GM19438 (cell line): ENCODE results near the gene LRPAP1.

ENCODE experiments used
- ATAC-seq: cut with Tn5 transposase; IDR thresholded peaks from one replicate; pipeline ENCODE4 v1.9.1; 2021; ENCODE audit warnings: low read depth; ENCODE audit not compliant: unreplicated experiment

LRPAP1 gene

DNA sequence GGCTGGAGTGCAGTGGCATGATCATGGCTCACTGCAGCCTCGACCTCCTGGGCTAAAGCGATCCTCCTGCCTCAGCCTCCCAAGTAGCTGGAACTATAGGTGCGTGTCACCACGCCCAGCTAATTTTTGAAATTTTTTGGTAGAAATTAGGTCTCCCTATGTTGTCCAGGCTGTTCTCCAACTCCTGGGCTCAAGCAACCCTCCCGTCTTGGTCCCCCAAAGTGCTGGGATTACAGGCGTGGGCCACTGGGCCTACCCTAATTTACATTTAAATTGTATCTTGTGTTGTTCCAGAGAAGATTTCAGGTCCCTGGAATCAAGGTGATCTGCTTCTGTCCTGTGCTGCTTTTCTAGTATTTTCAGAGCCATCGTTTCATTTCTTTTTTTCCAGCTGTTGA lies 1.2 kb upstream of the LRPAP1 start:
- ATAC-seq, result no peak

DNA sequence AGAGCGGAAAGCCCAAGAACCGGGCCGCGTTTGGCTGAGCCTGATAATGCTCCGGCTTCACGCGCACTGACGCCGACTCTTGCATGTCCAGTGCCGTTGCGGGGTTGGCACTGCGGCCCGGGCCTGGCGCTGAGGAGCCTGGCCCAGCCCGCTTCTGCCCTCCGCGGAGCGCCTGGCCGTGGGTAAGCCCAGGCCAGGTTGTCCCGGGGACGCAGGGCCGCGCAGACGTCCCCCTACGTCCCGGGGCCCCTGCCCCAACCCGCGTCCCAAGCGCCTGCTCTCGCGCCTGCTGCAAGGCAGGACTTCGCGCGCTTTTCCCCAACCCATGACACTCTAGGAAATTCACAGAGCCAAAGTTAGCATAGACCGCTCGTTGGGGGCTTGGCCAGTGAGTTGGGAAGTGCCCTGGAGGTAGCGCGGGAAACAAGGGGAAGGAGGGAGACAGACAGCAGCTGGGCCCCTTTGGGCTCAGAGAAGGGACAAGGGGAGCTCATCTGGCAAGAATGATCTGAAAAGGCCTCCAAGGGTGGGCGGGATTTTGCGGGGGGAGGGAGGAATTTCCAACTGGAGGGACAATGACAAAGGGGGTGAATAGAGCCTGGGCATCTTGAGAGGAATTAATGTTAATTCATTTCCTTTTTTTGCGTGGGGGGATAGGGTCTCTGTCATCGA lies 665 bp upstream of the LRPAP1 start:
- no peak for ATAC-seq

DNA sequence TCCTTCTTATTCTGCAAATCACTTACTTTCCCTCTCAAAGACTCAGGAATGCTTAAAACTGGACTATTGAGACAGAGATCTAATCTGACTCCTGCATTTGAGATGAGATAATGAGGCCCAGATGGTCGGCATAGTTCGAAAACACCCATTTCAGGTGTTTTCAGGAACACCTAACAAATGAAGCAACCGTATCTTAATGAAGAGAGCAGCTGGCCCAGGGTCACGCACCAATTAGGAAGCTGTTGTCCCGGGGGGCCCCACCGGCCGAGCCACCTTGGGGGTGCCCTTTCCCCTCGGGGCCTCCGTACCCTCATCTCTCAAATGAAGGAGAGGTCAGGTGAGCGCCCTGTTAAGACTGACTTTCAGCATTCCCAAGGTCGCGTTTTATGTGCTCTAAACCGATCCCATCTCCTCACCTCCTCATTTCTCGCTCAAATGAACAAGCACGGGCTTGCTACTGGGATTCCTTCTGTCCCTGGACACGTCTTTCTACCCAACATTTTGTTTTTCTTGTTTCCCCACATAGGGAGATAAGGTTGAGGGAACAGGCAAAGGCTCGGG lies 824 bp downstream of the LRPAP1 start:
- ATAC-seq, result no peak

DNA sequence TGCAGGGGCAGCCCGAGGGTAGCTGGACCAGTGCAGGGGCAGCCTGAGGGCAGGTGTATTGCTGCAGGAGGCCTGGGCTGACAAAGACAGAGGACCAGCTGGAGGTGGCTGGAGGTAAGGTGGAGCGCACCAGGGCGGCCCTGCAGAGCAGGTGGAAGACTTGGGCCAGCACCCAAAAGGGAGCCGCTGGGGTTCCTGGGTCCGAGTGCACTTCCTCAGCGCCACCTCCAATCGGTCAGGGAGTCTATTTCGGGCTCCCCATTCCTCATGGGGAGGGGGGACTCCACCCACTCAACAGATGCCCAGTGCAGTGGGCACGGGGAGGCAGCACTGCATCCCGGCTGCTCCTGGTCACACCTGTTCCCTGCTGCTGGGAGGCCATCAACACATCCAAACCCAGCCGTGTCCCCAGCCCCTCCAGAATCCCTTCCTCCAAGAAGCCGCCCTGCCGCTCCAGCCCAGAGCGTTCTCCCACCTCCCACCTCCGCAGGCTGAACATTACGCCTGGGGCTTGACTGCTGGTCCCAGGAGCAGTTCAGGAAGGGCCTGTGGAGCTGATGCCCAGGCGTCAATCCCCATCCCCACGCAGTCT lies 1.5 kb downstream of the LRPAP1 start:
- ATAC-seq, result no peak

DNA sequence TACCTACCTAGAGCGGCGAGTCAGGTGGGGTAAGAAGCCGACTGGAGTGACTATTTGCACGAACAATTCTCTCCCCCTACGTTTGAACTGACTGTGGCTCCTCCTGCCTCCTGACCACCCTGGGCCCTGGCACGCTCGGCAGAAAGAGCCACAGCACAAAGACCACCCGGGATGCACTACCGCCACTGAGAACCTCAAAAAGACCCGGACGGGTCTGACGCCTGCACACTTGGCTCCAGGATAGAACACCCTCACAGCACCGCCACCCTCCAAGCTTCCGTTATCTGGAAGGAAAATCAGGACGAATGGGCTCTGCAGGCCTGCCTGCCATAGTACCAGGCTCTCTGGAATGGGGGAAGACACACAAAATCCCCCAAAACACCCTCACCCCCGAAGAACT lies 2.2 kb downstream of the LRPAP1 start:
- no peak for ATAC-seq

DNA sequence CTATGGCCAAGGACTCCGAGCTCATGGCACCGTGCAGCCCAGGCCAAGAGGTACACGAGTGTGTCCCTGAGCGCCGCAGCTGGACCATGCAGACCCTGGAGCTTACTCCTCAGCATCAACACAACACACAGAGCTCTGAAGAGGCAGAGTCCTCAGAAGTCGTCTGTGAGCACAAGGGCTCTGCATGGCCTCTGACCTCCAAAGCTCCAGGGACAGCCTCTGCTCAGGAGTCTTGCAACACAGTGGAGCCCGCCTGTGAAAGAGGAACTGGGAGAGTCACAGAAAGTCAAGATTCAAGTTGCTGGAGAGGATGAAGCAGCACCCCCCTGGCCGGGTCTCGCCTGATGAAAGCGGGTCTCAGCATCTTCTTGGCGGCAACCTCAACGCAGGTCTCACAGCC lies 2.9 kb downstream of the LRPAP1 start:
- ATAC-seq, result no peak

DNA sequence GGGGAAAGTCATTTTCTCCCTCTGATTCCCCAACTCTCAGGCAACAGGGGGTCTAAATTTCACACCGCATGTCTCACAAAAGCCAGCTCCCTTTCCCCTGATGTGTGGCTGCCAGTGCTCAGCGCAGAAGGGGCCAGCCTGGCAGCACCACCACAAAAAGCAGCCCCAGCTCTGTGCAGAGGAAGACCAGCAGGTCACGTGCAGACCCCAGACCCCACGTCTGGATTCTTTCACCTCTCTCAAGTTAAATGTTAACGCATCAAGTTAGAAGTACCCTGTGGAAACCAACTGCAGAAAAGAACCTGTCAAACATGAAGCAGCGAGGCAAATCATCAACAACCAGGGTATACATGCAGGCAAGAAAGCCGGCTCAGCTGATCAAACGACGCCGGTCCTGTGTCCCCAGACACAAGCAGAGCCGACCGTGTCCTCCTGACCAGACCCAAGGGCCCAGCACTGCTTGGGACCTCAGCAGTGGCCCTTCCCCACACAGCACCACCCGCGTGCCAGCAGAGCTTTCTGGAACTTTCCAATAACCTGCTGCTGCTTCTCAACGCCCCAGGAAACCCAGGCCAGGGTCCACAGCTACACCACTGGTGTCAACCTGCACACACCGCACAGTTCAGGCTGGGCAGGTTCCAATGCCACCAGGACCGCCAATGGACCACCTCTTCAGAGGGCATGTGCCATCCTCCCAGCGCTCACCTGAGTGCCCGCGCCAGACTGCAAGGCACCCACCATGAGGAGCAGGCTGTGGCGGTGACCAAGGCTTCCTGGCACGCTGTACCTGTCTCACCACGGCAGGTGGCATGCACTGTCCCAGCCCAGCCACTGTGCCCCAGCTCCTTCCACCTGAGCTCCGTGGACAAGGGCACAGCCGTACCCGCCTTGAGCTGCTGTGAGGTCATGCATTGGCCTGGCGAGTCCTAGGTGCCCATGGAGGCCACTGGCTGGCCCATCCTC lies 4.0 kb downstream of the LRPAP1 start:
- no peak for ATAC-seq

DNA sequence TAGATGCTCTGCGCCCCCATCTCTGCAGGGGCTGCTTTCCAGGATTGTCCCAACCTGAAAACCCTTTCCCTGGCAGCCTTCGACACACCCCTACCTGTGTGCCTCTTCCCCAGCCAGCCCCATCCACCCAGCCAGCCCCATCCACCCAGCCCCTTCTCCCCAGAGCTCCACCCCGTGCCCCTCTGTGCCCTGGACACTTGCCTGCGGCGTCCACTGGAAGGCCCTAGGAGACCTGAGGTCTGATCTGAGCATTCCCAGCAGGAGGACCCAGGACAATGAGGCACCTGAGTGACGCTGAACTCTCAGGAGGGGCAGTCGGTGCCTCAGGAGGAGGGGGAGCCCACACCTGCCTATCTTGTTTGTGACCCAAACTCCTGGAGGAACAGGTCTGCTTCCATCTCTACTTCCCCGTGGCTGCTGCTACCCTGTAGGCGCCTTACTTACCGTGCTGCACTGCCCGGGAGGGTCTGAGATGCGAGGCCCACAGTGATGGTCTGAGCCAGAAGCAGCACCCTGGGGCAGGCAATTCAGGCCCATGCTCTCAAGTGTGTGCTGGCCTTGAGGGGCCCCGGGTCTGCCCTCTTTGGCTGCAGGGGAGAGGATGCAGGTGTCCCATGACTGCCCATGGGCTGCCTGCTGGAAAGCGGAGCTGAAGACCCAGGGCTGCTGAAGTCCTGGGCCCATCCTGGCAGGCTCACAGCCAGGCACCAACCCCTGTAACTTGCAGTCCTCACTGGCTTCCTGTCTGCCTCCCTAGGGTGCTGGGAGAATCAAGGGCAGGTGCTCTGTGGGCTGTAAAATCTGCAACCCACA lies 4.9 kb downstream of the LRPAP1 start:
- ATAC-seq, result no peak

DNA sequence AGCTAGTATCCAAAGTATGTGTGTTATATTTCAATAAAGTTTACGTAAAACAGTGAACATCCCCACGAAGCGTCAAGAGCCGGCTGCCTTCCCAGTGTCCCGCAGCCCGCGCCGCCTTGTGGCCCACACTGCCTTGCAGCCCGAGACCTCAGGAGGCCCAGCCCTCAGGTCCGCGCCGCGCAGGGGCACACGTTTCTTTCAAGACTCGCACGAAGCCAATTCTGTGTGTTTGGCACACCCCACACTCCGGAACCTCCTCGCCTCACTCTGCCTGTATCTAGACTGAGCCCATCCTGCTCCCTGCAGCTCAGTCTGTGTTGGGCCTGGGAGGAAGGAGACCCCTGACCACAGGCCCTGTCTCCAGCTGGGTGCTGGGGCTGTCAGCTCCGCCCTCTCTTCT lies 5.8 kb downstream of the LRPAP1 start:
- ATAC-seq, result no peak

DNA sequence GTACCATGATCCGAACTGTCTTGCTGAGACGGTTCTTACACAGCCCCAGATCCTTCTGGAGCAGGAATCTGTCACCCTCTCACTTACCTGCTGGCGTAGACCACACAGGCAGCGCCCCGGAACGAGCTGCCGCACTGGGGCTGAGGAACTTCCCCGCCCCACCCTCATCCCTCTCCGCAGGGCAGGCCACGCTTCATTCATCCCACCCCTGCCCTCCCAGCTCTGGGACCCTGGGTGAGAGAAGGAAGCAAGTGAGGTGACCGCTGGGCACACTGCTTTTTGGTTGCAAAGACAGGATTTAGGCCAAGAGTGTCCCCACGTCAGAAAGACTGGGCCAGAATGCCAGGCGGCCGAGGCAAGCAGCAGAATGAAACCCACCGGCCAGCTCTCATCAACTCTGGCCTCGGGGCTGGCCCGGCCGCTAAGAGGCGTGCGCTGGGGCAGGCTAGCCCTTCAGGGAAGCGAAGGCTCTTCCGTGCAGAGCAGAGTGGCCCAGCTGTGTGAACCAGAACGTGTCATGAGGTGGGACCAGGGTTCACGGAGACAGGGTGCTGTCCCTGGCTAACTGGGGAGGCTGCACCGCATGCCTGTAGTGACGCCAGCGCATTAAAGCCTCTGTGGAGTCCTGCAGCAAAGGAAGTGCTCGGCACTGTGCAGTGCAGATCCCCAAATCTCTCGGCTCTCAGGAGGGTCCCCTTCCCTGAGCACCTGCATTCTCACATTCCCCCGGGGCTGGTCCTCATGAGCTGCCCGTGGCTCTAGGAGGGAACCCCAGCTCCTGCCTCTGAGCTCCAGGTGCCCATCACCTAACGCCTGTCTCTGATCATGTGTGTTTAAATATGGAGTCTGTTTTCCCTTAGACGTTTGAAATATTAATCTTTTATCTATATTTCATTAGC lies 6.4 kb downstream of the LRPAP1 start:
- no peak for ATAC-seq

DNA sequence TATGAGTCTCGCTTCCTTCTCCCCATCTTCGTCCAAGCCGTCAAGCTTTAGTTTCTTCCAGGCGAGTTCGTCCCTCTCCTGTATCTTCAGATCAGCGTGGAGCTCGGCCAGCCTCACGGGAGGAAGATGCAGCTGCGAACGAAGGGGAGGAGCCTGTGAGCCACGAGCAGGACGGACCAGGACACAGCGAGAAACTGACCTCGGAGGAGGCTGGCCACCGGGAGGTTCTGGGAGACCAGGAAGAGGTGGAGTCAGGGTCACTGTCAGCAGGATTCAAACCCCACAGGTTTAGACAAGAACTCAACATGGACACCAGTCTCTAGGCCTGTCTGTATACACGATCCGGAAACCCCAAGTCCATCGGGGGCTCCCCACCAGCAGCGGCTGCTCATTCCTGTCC lies 7.3 kb downstream of the LRPAP1 start:
- ATAC-seq, result no peak

DNA sequence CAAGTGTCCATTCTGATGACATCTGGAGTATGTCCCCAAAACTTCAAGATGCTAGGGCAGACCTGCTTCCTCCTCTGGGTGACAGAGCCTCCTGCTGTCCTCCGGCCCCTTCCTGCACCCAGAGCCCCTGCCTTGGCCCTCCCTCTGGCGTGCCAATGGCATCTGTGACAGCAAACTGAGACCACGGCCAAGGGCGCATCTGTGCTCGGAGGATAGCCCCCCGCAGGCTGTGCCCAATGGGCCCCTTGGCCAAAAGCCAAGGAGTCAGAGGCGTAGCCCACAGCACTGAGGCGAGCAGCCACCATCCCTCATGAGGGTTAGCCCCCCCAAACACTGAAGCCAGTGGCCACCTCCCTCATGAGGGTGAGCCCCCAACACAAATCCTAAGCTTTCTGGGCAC lies 7.9 kb downstream of the LRPAP1 start:
- ATAC-seq, result no peak

DNA sequence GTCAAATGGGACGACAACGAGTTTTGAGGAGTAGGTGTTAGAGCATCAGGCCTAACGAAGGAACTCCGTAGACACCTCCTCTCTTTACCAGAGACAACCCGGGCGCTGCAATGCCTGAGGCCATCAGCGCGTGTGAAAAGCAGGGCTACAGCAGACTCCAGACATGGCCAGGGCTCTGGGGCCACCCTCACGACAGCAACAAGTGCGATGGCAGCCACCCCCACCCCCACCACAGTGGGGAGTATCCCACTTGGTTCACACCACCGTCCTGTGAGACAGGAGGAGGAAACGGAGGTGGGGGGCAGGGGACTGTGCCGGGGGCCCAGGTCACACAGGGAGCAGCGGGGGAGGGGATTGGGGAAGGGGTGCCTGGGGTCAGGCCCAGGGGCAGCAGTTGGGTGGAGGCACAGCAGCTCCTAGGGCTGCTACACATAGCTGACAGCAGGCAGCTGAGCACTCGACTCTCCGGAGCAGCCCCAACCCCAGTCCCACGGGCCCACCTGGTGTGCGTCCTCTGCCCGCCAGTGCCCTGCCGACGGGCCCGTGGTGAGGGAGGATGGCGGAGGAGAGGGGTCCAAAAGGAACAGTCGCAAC lies 8.5 kb downstream of the LRPAP1 start:
- ATAC-seq, result no peak

DNA sequence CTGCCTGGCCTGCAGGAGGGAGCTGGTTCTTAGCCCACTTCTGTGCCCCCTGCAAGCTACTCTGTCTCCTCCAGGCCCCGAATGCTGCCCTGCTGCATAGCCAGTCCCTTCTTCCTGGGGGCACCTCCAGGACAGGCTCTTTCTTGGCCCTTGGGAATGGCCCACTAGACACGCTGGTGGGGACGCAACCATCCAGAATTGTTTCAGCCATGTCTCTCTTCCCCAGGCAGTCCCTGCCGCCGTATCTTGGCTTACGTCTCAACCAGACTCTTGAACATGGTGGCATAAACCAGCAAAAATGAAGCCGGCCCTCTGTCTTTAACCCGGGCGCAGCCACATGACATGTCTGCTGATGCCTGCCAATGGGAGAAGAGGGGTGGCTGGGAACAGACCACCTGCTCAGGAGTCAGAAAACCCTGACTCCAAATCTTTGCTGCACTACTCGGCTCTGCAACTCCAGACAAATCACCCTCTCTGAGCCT lies 9.0 kb downstream of the LRPAP1 start:
- ATAC-seq, result no peak

DNA sequence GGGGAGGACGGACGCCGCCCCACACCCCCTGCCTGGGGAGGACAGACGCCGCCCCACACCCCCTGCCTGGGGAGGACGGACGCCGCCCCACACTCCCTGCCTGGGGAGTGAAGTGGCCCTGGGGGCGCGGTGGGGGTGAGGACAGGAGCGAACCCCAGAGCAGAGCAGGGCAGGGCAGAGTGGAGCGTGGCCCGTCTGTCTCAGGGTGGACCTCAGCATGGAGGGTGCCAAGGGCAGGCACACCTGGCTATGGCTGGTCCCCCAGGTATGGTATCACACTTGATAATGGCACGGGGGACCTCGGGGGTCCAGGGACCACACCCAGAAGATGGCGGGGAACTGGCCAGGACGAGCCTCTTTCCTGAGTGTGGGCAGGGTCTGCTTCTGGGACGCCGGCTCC lies 9.6 kb downstream of the LRPAP1 start:
- ATAC-seq, result no peak

DNA sequence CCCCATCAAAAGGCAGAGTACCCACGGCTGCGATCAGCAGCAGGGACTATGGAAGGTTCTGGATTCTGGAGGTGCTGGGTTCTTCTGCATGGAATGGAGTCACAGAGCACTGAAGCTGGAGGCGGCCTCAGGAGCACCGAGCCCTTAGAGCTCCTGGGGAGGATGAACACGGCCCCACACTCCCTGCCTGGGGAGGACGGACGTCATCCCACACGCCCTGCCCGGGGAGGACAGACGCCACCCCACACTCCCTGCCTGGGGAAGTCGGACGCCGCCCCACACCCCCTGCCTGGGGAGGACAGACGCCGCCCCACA lies 9.9 kb downstream of the LRPAP1 start:
- ATAC-seq, result no peak

DNA sequence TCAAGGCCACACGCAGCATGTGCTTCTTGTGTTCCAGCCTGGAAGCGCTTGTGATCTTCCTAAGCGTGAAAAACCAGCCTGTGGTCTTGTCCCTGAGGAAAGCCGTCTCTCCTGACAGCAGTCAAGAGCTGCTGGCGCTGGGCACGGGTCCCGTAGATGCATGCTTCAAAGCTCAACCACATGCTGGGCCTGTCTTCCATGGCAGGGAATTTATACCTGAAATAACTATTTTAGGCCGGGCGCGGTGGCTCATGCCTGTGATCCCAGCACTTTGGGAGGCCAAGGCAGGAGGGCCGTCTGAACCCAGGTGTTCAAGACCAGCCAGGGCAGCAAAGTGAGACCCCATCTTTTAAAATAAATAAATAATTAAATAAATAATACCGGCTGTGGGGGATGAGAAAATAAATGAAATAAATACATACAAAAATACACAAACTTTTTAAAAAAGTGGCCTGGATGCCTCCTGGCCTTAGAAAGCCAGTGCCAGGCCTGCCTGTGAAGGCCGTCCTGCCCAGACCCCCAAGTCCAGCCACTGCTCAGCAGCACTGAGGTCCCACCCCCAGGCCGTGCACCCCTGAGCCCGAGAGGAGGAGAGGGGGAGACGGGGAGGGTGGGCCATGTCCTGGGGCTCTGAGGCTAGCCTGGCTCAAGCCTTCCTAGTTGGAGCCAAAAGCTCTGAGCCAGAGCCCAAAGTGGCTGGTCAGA lies 10.4 kb downstream of the LRPAP1 start:
- no peak for ATAC-seq

DNA sequence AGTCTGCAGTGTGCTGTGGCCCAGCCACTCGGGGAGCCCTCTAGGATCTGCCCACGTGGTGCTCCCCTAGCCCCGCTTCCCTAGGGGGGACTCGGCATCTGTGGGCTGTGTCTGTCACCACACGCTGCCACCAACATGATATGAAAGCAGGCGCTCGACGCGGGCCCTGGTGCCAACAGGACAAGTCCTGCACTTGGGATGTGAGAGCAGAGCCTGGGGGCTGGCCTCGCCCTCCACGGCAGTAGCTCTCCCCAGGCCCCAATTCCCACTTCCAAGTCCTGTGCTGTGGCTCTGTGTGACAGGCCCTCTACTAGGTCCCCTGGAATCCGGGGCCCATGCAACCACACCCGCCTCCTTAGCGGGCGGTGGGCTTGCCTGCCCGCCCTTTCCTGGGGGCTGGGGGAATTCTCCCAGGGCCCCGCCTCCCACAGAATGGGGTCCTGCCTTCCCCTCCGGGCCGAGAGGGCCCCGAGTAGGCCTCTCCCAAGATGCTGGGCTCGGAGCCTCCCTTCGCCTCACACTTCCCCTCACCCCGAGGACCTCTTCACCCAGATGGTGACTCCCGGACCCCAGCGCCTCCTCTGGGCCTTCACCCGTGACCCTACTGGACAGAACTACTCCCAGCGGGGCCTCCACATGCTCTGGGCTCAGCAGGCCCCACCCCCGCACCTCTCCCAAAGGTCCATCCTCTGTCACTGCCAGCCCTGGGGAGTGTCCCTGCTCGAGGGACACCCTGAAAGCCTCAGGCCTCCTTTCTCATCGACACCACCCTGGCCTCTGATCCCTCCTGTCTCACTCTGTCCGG lies 11.2 kb downstream of the LRPAP1 start:
- no peak for ATAC-seq
